ENCODE data around the gene ZFYVE19.
A peak's percentile ranks its signal among the peaks of the same experiment; 100 is the strongest.

DNA sequence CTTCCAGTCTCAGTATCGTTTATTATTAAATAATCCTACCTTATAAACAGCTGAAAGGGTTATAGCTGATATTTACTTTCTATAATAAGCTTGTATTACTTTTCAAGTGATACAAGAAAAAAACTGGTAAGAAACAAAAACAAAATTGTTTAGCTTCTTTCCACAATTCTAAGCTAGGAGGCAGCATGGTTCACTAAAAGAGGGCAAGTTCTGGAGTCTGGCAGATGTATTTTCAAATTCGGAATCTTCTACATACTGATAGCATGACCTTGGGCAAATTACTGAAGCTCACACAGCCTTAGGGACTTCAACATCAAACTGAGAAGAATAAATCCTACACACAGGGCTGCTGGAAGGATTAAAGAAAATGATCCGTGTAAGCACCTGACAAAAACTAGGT, 21.7 kb upstream of the ZFYVE19 start:
- TF ChIP-seq POLR2AphosphoS5 (IDR thresholded peaks at IDR 0.05) (no peak), CTCF (IDR thresholded peaks at IDR 0.05) (peak in 2 of 4 experiments; percentile 30 to 51)

All from prostate gland (tissue), 2 donors.